NB4 (cell line): ENCODE measurements around the gene INCA1.

ENCODE experiments used
- CTCF ChIP-seq: IDR thresholded peaks from one replicate; pipeline ENCODE4 v1.5.1; 2012; ENCODE audit warnings: low read depth, low read length
- MYC ChIP-seq: IDR thresholded peaks from 2 replicates; pipeline ENCODE4 v1.6.1; 2011; ENCODE audit warnings: low read depth, low read length
- POLR2A ChIP-seq: IDR thresholded peaks from 2 replicates; pipeline ENCODE4 v1.6.1; 2011; ENCODE audit warnings: mild to moderate bottlenecking; ENCODE audit not compliant: insufficient read length; ENCODE audit errors: extremely low read depth

DNA sequence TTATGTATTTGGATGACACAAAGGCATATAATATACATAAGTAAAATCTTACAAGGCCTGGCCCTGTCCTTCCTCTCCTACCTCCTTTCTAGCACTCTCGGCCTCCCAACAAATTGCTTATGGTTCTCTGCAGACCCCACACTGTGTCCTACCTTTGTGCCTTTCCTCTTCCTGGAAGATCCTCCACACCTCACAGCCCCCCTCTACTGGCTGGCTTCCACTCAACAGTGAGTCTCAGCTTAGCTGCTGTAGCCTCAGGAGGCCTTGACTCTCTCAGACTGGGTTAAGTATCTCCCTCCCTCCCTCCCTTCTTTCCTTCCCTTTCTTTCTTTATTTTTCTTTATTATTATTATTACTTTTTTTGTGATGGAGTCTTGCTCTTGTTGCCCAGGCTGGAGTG is 46.2 kb upstream of the INCA1 start:
- TF ChIP-seq CTCF, result no peak
- TF ChIP-seq POLR2A, result no peak
- TF ChIP-seq MYC, result no peak
